HG03196 (cell line): ENCODE data around the gene STK17A.
"Not testable (repeated sequence)": the region's sequence is repeated elsewhere in the genome, so short reads cannot be mapped to it uniquely, and the experiment has no call there.

ENCODE experiments used
- ATAC-seq: cut with Tn5 transposase; IDR thresholded peaks from one replicate; pipeline ENCODE4 v1.9.1; 2021; ENCODE audit not compliant: unreplicated experiment

The STK17A gene

GRCh38 chr7:43565786-43566185 lies 17.1 kb upstream of the STK17A start:
- no peak for ATAC-seq

- ATAC-seq = no peak
These were observed 14.4 kb upstream of the STK17A start for GRCh38 chr7:43568529-43568928.

GRCh38 chr7:43569424-43569823 lies 13.5 kb upstream of the STK17A start:
- ATAC-seq = peak; percentile 66

GRCh38 chr7:43570688-43571365 lies 12.1 kb upstream of the STK17A start:
- ATAC-seq = peak; percentile 46

GRCh38 chr7:43572516-43573049 lies 10.3 kb upstream of the STK17A start:
- peak; percentile 42 for ATAC-seq

GRCh38 chr7:43573832-43574231 lies 9.1 kb upstream of the STK17A start:
- not testable (repeated sequence) for ATAC-seq

GRCh38 chr7:43575506-43575905 lies 7.4 kb upstream of the STK17A start:
- ATAC-seq = no peak

- no peak for ATAC-seq
These were observed 6.7 kb upstream of the STK17A start for GRCh38 chr7:43576241-43576640.

- no peak for ATAC-seq
These were observed 5.4 kb upstream of the STK17A start for GRCh38 chr7:43577485-43577951.

GRCh38 chr7:43583424-43584194 lies 701 bp downstream of the STK17A start:
- ATAC-seq = peak; percentile 19

GRCh38 chr7:43584195-43584586 lies 1.3 kb downstream of the STK17A start:
- no peak for ATAC-seq

- not testable (repeated sequence) for ATAC-seq
These were observed 1.8 kb downstream of the STK17A start for GRCh38 chr7:43584733-43585132.

- ATAC-seq = no peak
These were observed 2.7 kb downstream of the STK17A start for GRCh38 chr7:43585562-43585961.

- ATAC-seq = no peak
These were observed 3.5 kb downstream of the STK17A start for GRCh38 chr7:43586251-43586900.

- no peak for ATAC-seq
These were observed 5.7 kb downstream of the STK17A start for GRCh38 chr7:43588477-43589132.

GRCh38 chr7:43589133-43589478 lies 6.2 kb downstream of the STK17A start:
- no peak for ATAC-seq

GRCh38 chr7:43589728-43590127 lies 6.8 kb downstream of the STK17A start:
- ATAC-seq = no peak

- ATAC-seq = peak; percentile 55
These were observed 8.1 kb downstream of the STK17A start for GRCh38 chr7:43590862-43591557.

- ATAC-seq = no peak
These were observed 8.8 kb downstream of the STK17A start for GRCh38 chr7:43591558-43592180.

GRCh38 chr7:43592326-43592725 lies 9.4 kb downstream of the STK17A start:
- no peak for ATAC-seq
